ENCODE results near the gene APOBEC3G.
"Not testable (repeated sequence)": the region's sequence is repeated elsewhere in the genome, so short reads cannot be mapped to it uniquely, and the experiment has no call there.

The APOBEC3G gene

GRCh38 chr22:39061290-39061689 lies 15.8 kb upstream of the APOBEC3G start:
- DNase-seq (ENCODE audit: low spot score); H2BK15ac ChIP-seq (ENCODE audit: low read length); H4K8ac ChIP-seq (ENCODE audit: low read depth, low read length); H2BK5ac ChIP-seq (ENCODE audit: low read length); H2BK120ac ChIP-seq (ENCODE audit: low read depth, low read length); H2AFZ ChIP-seq (ENCODE audit: low read length); H2BK12ac ChIP-seq (ENCODE audit: low read length); H3K27ac ChIP-seq (replicated peaks; ENCODE audit: low read length); H3K4me3 ChIP-seq (ENCODE audit: low read length in 2 of 2); H3K9ac ChIP-seq (ENCODE audit: low read depth, low read length, poor library complexity); H3K4me2 ChIP-seq (ENCODE audit: insufficient read depth, low read length, poor library complexity, severe bottlenecking); H3K36me3 ChIP-seq (replicated peaks in 1 of 2; ENCODE audit: control insufficient read depth in 2 of 2, insufficient read depth in 2 of 2, low read length in 2 of 2); H3K14ac ChIP-seq (ENCODE audit: low read length); H4K91ac ChIP-seq (ENCODE audit: low read depth, low read length, poor library complexity); H2AK5ac ChIP-seq (ENCODE audit: low read depth, low read length); H3K4ac ChIP-seq (ENCODE audit: low read length); H3K4me1 ChIP-seq (ENCODE audit: control insufficient read depth in 2 of 2, insufficient read depth in 1 of 2, low read depth in 1 of 2, low read length in 2 of 2); H3K18ac ChIP-seq (ENCODE audit: low read length); H3K23ac ChIP-seq (ENCODE audit: low read depth, low read length, poor library complexity); H3K9me3 ChIP-seq (replicated peaks in 1 of 2; ENCODE audit: control insufficient read depth in 2 of 2, insufficient read depth in 1 of 2, low read depth in 1 of 2, low read length in 2 of 2); H3K79me1 ChIP-seq (ENCODE audit: low read depth, low read length): not testable (repeated sequence)
- peaks cover 0 to 34% (median 0%) of the 10 kb centered on the region in 3 experiments for H3K27me3 ChIP-seq (ENCODE audit: control insufficient read depth in 3 of 3, insufficient read depth in 3 of 3, low read depth in 1 of 3, low read length in 3 of 3)
- no CpG with 5 or more reads among the region's 6 CpGs for WGBS, 2 donors (ENCODE audit: extremely low coverage in 2 of 2, insufficient read length in 2 of 2, insufficient replicate concordance in 1 of 2)

DNA sequence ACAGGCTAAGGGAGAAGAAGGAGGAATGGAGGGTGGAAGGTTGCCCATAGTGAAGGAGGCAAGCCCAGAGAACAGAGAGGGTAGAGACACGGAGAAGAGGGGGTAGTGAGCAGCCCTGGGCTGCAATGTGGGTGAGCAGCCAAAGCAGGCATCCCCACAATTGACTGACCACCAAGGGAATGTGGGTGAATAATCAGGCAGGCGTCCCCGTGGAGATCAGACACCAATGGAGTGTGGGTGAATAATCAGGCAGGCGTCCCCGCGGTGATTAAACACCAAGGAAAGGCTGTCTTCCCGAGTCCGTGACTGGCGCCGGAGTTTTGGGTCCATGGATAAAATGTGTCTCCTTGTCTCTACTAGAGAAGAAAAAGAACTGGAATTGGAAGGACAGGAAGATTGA lies 15.1 kb upstream of the APOBEC3G start:
- not testable (repeated sequence) for H3K23ac ChIP-seq (ENCODE audit: low read depth, low read length, poor library complexity); H2BK5ac ChIP-seq (ENCODE audit: low read length); H3K36me3 ChIP-seq (replicated peaks in 1 of 2; ENCODE audit: control insufficient read depth in 2 of 2, insufficient read depth in 2 of 2, low read length in 2 of 2); H3K4me3 ChIP-seq (ENCODE audit: low read length in 2 of 2); H2BK15ac ChIP-seq (ENCODE audit: low read length); H4K8ac ChIP-seq (ENCODE audit: low read depth, low read length); H3K4me1 ChIP-seq (ENCODE audit: control insufficient read depth in 2 of 2, insufficient read depth in 1 of 2, low read depth in 1 of 2, low read length in 2 of 2); H3K18ac ChIP-seq (ENCODE audit: low read length); H3K14ac ChIP-seq (ENCODE audit: low read length); H4K91ac ChIP-seq (ENCODE audit: low read depth, low read length, poor library complexity); H3K4me2 ChIP-seq (ENCODE audit: insufficient read depth, low read length, poor library complexity, severe bottlenecking); H3K27ac ChIP-seq (replicated peaks; ENCODE audit: low read length); H3K9me3 ChIP-seq (replicated peaks in 1 of 2; ENCODE audit: control insufficient read depth in 2 of 2, insufficient read depth in 1 of 2, low read depth in 1 of 2, low read length in 2 of 2); H2AK5ac ChIP-seq (ENCODE audit: low read depth, low read length); H3K4ac ChIP-seq (ENCODE audit: low read length); DNase-seq (ENCODE audit: low spot score); H3K79me1 ChIP-seq (ENCODE audit: low read depth, low read length); H3K9ac ChIP-seq (ENCODE audit: low read depth, low read length, poor library complexity); H2AFZ ChIP-seq (ENCODE audit: low read length); H2BK120ac ChIP-seq (ENCODE audit: low read depth, low read length); H2BK12ac ChIP-seq (ENCODE audit: low read length)
- peaks cover 0 to 40% (median 0%) of the 10 kb centered on the region in 3 experiments for H3K27me3 ChIP-seq (ENCODE audit: control insufficient read depth in 3 of 3, insufficient read depth in 3 of 3, low read depth in 1 of 3, low read length in 3 of 3)
- no CpG with 5 or more reads among the region's 10 CpGs for WGBS, 2 donors (ENCODE audit: extremely low coverage in 2 of 2, insufficient read length in 2 of 2, insufficient replicate concordance in 1 of 2)

DNA sequence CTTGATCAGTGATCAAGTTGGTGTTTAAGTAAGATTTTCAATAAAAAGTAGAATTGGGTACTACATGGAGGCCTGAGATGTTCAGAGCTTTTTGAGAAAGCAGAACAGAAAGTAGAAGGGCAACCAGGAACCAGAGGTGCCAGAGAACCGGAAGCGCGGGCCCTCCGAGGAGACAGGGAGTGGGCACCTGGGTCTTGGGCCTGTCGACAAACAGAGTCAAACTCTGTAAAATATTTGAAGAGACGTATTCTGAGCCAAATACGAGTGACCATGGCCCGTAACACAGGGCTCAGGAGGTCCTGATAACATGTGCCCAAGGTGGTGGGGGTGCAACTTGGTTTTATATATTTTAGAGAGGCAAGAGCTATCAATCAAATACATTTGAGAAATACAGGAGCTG lies 13.2 kb upstream of the APOBEC3G start:
- not testable (repeated sequence) for H3K4me3 ChIP-seq (ENCODE audit: low read length in 2 of 2); H3K4ac ChIP-seq (ENCODE audit: low read length); H2AFZ ChIP-seq (ENCODE audit: low read length); H2BK12ac ChIP-seq (ENCODE audit: low read length); H3K4me2 ChIP-seq (ENCODE audit: insufficient read depth, low read length, poor library complexity, severe bottlenecking); DNase-seq (ENCODE audit: low spot score); H4K91ac ChIP-seq (ENCODE audit: low read depth, low read length, poor library complexity); H4K8ac ChIP-seq (ENCODE audit: low read depth, low read length); H2AK5ac ChIP-seq (ENCODE audit: low read depth, low read length); H3K4me1 ChIP-seq (ENCODE audit: control insufficient read depth in 2 of 2, insufficient read depth in 1 of 2, low read depth in 1 of 2, low read length in 2 of 2); H3K18ac ChIP-seq (ENCODE audit: low read length); H3K9ac ChIP-seq (ENCODE audit: low read depth, low read length, poor library complexity); H3K9me3 ChIP-seq (replicated peaks in 1 of 2; ENCODE audit: control insufficient read depth in 2 of 2, insufficient read depth in 1 of 2, low read depth in 1 of 2, low read length in 2 of 2); H2BK15ac ChIP-seq (ENCODE audit: low read length); H3K27ac ChIP-seq (replicated peaks; ENCODE audit: low read length); H3K14ac ChIP-seq (ENCODE audit: low read length); H3K36me3 ChIP-seq (replicated peaks in 1 of 2; ENCODE audit: control insufficient read depth in 2 of 2, insufficient read depth in 2 of 2, low read length in 2 of 2); H2BK5ac ChIP-seq (ENCODE audit: low read length); H2BK120ac ChIP-seq (ENCODE audit: low read depth, low read length); H3K79me1 ChIP-seq (ENCODE audit: low read depth, low read length); H3K23ac ChIP-seq (ENCODE audit: low read depth, low read length, poor library complexity)
- H3K27me3 ChIP-seq (ENCODE audit: control insufficient read depth in 3 of 3, insufficient read depth in 3 of 3, low read depth in 1 of 3, low read length in 3 of 3) = peaks cover 0 to 43% (median 0%) of the 10 kb centered on the region in 3 experiments
- WGBS, 2 donors (ENCODE audit: extremely low coverage in 2 of 2, insufficient read length in 2 of 2, insufficient replicate concordance in 1 of 2) = no CpG with 5 or more reads among the region's 8 CpGs

- not testable (repeated sequence) for H3K4ac ChIP-seq (ENCODE audit: low read length); H4K8ac ChIP-seq (ENCODE audit: low read depth, low read length)
Measured at GRCh38 chr22:39066442-39067276, 10.4 kb upstream of the APOBEC3G start.

More at GRCh38 chr22:39066442-39067276, 10.4 kb upstream of the APOBEC3G start:
- H3K27me3 ChIP-seq (ENCODE audit: control insufficient read depth in 3 of 3, insufficient read depth in 3 of 3, low read depth in 1 of 3, low read length in 3 of 3) = peaks cover 0 to 22% (median 0%) of the 10 kb centered on the region in 3 experiments
- H2BK5ac ChIP-seq (ENCODE audit: low read length); DNase-seq (ENCODE audit: low spot score); H2BK12ac ChIP-seq (ENCODE audit: low read length); H2BK15ac ChIP-seq (ENCODE audit: low read length); H3K4me1 ChIP-seq (ENCODE audit: control insufficient read depth in 2 of 2, insufficient read depth in 1 of 2, low read depth in 1 of 2, low read length in 2 of 2); H3K27ac ChIP-seq (replicated peaks; ENCODE audit: low read length); H2AFZ ChIP-seq (ENCODE audit: low read length); H3K18ac ChIP-seq (ENCODE audit: low read length); H3K4me3 ChIP-seq (ENCODE audit: low read length in 2 of 2); H3K36me3 ChIP-seq (replicated peaks in 1 of 2; ENCODE audit: control insufficient read depth in 2 of 2, insufficient read depth in 2 of 2, low read length in 2 of 2); H2BK120ac ChIP-seq (ENCODE audit: low read depth, low read length); H3K4me2 ChIP-seq (ENCODE audit: insufficient read depth, low read length, poor library complexity, severe bottlenecking); H3K9me3 ChIP-seq (replicated peaks in 1 of 2; ENCODE audit: control insufficient read depth in 2 of 2, insufficient read depth in 1 of 2, low read depth in 1 of 2, low read length in 2 of 2); H4K91ac ChIP-seq (ENCODE audit: low read depth, low read length, poor library complexity); H3K79me1 ChIP-seq (ENCODE audit: low read depth, low read length); H3K23ac ChIP-seq (ENCODE audit: low read depth, low read length, poor library complexity); H3K9ac ChIP-seq (ENCODE audit: low read depth, low read length, poor library complexity); H3K14ac ChIP-seq (ENCODE audit: low read length); H2AK5ac ChIP-seq (ENCODE audit: low read depth, low read length): not testable (repeated sequence)
- no CpG with 5 or more reads among the region's 9 CpGs for WGBS, 2 donors (ENCODE audit: extremely low coverage in 2 of 2, insufficient read length in 2 of 2, insufficient replicate concordance in 1 of 2)
